ENCODE data around the gene FAXC. TPM values are rescaled to one million over a fixed set of nuclear protein-coding genes. Genes with fewer than 3 reads are reported as not detected.
"Not testable (repeated sequence)": the region's sequence is repeated elsewhere in the genome, so short reads cannot be mapped to it uniquely, and the experiment has no call there.

The FAXC gene
- total RNA-seq, 1 donor from 2014 or later = 49.3 TPM

GRCh38 chr6:99285881-99286280, 63.6 kb downstream of the FAXC start:
- DNase-seq = no peak

GRCh38 chr6:99282479-99283062, 66.9 kb downstream of the FAXC start:
- no peak for DNase-seq

DNA sequence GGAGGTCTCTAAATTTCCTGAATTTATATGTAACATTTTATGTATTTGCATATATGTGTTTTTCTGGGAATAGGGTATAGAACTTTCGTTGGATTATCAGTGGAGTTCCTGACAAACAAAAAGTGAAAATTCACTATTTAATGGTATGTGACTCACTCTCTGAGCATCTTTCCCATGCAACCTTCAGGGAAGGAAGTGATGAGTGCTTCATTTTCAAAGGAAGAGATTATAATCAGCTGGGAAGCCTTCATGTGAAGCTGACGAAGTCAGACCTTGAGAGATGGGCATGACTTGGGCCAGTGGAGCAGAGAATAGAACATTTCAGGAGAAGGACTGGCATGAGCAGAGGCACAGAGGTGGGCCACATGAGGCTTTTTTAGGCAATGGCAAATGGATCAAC, 72.7 kb downstream of the FAXC start:
- no peak for DNase-seq

DNA sequence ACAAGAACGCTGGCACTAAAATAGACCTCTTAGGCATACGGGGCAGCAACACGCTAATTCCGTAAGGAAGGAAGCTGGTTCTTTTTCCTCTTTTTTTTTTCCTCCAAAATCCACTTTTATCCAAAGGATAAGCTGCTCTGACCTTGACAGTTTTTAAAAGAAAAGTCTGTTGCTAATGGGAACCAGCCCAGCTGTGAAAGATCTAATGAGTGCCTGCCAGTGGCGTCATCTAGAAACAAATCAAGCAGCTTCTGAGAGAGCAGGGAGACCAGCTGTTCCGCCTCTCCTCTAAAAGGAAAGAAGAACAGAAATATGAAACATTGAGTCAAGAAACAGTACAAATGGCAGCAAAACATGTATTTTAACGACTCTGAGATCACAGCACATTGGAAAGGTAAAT, 78.6 kb downstream of the FAXC start:
- no peak for DNase-seq

DNA sequence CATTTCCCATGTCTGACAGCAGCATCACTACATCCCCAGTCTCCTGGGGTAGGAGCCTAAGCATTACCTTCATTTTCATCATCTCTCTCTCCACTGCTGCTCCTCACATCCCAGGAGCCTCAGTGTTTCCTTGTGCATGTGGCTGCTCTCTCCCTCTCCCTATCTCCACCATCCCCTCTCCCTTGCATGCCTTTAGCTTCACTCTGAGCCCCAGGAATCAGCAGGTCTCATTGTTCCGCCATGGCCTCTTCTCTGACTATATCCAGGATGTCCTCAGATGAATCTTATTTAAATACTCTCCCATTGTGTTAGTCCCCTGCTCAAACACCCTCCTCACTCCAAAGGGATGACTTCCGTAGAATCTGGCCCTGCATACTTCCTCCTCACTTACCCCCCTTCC, 79.4 kb downstream of the FAXC start:
- no peak for DNase-seq

DNA sequence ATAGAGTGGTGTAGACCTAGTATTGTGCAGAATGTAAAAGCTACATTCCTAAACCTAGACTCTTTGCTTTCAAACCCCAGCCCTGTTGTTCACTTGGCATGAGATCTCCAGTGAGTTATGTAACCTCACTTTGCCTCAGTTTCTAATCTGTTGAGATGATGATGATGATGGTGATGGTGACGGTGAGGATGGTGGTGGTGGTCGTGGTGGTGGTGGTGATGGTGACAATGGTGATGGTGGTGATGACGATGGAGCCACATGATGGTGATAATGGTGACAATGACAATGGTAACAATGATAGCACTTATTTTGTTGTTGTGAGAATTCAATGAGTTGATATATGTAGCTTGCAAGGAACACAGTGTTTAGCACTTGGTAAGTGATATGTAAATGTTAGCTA, 80.3 kb downstream of the FAXC start:
- no peak for DNase-seq

DNA sequence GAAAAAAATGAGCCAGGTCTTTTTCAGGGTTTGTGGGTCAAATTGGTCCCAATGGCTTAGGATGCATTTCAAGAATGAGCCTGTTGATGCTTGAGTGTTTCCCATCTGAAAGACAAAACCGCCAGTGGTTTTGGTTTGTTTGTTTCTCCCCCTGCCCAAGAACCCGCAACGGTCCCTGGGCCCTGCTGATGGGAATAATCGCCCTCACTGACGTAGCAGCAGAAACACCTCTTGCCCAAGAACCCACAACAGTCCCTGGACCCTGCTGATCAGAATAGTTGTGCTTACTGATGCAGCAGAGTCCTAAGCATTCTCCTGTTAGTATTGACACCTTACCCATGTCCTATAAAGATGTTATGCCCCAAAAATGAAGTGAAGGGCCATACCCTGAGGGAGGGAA, 82.5 kb downstream of the FAXC start:
- DNase-seq = not testable (repeated sequence)

DNA sequence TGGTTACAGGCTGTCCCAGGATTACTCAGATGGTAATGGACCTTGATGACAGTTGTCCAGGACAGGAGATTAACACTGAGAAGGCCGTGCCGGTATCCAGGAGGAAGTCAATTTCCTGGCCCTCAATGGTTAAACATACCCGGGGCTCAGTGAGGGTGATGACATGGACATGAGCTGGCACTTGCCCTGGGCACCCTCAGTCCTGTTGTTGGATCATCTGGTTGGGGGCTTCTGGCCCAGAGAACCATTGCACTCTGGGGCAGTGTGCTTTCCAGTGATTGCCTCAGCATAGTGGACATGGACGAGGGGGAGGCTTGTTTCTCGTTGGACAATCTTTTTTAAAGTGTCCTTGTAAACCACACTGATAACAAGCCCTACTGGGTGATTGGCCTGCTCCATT, 84.0 kb downstream of the FAXC start:
- DNase-seq = not testable (repeated sequence)

DNA sequence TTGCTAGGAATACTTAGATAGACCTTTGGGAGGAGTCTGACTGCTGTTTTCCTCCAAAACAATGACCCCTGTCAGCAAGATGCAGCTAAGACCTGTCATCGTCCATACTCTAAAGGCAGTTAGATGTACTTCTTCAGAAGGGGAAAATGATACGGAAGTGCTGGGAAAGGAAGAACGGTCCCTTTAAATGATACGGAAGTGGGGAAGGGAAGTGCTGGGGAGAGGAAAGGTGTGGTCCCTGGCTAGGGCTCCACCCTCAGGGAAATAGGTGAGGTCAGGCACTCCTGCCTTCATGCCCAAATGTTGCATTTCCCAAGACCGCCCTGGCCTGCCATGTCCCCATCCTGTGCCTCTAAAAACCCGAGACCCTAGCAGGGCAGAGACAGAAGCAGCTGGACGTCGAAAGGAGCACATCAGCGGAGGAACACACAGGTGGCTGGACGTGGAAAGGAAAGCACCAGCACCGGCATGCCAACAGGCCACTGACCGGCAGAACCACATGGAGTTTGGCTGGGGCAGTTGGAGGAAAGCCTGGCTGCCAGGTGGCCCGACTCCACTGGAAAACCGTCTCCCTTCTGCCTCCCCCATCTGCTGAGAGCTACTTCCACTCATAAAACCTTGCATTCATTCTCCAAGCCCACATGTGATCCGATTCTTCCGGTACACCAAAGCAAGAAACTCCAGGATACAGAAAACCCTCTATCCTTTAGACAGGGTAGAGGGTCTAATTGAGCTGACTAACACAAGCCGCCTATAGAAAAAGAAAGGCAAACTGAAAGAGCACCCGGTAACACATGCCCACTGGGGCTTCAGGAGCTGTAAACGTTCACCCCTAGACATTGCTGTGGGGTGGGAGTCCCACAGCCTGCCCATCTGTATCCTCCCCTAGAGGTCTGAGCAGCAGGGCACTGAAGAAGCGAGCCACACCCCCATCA, 94.6 kb downstream of the FAXC start:
- DNase-seq = no peak

- no peak for DNase-seq
These were observed 96.2 kb downstream of the FAXC start for GRCh38 chr6:99253271-99253670.

DNA sequence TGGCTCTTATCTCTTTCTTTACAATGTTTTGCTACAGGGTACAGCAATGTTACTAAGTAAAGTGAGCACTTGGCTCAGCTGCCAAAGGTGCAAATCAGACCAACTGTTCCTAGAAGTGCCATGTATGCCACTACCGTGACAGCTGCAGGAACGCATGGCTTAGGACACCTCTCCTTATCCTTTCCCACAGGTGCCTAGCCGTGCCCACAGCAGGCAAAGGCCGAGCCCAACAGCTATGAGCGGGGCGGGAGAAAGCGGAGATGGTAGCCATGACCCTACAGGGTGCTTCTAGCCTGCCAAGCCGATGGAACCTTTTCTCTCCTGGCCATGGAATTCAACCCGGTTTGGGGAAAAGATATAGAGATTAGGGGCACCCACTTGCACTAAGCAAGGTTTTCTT, 97.1 kb downstream of the FAXC start:
- DNase-seq = no peak

GRCh38 chr6:99250476-99250875, 99.0 kb downstream of the FAXC start:
- no peak for DNase-seq

DNA sequence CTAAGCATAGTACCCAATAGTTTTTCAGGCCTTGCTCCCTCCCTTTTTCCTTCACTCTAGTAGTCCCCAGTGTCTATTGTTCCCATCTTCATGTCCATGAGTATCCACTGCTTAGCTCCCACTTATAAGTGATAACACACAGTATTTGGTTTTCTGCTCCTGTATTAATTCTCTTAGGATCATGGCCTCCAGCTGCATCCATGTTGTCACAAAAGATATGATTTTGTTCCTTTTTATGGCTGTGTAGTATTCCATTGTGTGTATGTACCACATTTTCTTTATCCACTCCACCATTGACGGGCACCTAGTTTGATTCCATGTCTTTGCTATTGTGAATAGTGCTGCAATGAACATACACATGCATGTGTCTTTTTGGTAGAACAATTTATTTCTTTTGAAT, 102.9 kb downstream of the FAXC start:
- no peak for DNase-seq

DNA sequence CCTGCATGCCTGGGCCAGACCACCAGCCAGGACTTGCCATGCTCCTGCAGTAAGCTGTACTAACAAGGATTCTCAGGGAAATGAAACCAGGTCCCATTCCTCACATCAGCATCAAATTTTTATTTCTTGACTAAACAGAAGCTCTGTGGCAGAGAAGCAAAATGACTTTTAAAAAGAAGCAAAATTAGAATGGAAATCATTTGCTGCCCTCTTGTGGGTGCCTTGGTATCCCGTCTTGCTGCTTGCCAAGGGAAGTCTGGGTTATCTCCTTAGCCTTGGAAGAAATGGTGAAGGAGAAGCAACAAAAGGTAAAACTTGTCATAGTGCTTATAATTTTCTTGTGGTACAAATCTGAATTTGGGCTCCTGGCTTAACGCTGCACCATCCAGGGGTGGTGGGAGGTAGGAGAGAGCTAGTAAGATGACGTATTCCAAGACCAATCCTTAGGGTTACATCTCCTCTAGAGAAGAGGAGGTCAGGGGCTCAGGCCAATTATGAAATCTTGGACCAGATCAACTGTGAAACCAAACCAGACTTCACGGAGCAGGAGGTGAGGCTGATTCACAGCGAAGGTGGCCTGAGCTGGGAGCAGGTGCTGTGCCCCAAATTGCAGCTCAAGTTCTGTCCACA, 107.5 kb downstream of the FAXC start:
- peak; percentile 18 for DNase-seq

DNA sequence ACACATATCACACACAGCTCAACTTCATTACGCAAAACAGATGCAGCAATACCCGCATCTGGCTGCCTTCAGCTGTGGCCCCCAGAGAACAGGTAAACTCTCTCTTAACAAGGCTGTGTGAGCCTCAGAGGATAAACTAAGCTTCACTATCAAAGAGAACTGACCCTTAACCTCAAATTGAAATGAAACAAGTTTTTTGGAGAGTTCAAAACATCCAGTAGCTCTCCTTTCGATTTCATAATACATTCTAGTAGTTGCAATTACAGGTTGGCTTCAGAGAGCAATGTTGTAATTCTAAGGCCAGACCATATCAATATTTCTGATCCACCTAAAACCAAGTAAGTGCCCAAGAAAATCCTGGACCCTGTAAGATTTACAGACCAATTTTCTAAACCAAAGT, 113.5 kb downstream of the FAXC start:
- no peak for DNase-seq

- no peak for DNase-seq
These were observed 116.3 kb downstream of the FAXC start for GRCh38 chr6:99233219-99233618.

DNA sequence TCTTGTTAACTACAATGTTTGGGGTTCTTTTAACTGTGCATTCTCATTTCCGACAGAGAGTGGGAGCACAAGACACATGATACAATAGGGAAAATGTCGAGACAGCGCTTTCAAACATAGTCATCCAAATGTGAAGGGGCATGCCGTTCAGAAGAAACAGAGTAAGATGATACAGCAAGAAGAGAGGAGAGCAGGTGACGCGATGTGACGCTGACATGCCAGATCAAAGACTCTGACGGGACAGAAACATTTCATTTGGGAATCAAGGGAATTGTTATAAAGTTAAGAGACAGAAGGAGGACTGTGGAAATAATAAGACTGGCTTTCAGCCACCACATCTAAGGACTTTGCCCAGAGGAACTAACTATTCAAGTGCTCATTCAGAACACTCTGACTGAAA, 117.4 kb downstream of the FAXC start:
- no peak for DNase-seq

DNA sequence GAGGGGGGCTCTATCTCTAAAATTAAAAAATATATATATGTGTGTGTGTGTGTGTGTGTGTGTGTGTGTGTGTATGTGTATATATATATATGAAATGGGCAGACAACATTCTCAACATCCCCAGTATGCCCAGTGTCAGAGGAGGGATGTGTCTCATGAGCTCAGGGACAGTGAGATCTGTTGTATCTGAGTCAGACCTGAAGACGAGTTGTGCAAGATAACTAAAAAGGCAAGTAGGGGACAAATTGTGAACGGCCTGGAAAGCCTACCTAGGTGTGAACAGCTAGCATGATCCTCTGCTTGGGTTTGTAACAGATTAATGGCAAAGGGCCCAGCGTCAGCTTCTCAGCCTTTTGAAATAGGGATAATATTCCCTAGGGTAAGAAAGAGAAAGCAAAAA, 124.3 kb downstream of the FAXC start:
- DNase-seq = peak; percentile 0

Other genes starting within 250 kb of the FAXC start
- 12.2 TPM for gene COQ3, start 44.5 kb upstream of the FAXC start, total RNA-seq
- gene PNISR, start 75.6 kb upstream of the FAXC start, total RNA-seq = 158 TPM
- gene USP45, start 165.7 kb upstream of the FAXC start, total RNA-seq = 10.8 TPM
- 111 TPM for gene CCNC, start 219.0 kb upstream of the FAXC start, total RNA-seq

Measured in occipital lobe (tissue), 2 donors.